GM18507 (cell line): Measurements from ENCODE around the gene UVSSA.

Source experiments
- DNase-seq: peaks from one replicate; pipeline ENCODE4 v3.0.0; 2011; ENCODE audit warnings: low read depth; ENCODE audit not compliant: insufficient read length; ENCODE audit errors: extremely low spot score
- FAIRE-seq: peaks from 2 replicates; lab custom pipeline; 2011; peaks lifted over from hg19 to GRCh38; lab: Jason Lieb, UNC

The UVSSA gene

GRCh38 chr4:1359976-1360375 is 13.0 kb downstream of the UVSSA start:
- FAIRE-seq, result no peak
- no peak for DNase-seq

GRCh38 chr4:1360423-1361283 is 13.6 kb downstream of the UVSSA start:
- DNase-seq (no peak), FAIRE-seq (no peak)

GRCh38 chr4:1361431-1361830 is 14.4 kb downstream of the UVSSA start:
- DNase-seq (no peak), FAIRE-seq (no peak)

- no peak for DNase-seq
- FAIRE-seq, result no peak
Observed at GRCh38 chr4:1362046-1362445, 15.0 kb downstream of the UVSSA start.

- DNase-seq (no peak), FAIRE-seq (no peak)
Observed at GRCh38 chr4:1362521-1362920, 15.5 kb downstream of the UVSSA start.

- no peak for DNase-seq
- no peak for FAIRE-seq
Observed at GRCh38 chr4:1363513-1363912, 16.5 kb downstream of the UVSSA start.

GRCh38 chr4:1364217-1364616 is 17.2 kb downstream of the UVSSA start:
- FAIRE-seq (no peak), DNase-seq (no peak)

GRCh38 chr4:1364748-1365147 is 17.7 kb downstream of the UVSSA start:
- no peak for DNase-seq
- no peak for FAIRE-seq

GRCh38 chr4:1365271-1366178 is 18.5 kb downstream of the UVSSA start:
- no peak for DNase-seq
- FAIRE-seq, result no peak

GRCh38 chr4:1366371-1367229 is 19.6 kb downstream of the UVSSA start:
- FAIRE-seq, result no peak
- DNase-seq, result no peak

- no peak for FAIRE-seq
- no peak for DNase-seq
Observed at GRCh38 chr4:1367230-1367935, 20.4 kb downstream of the UVSSA start.

GRCh38 chr4:1367936-1368289 is 20.9 kb downstream of the UVSSA start:
- no peak for DNase-seq
- FAIRE-seq, result no peak

GRCh38 chr4:1368421-1369090 is 21.5 kb downstream of the UVSSA start:
- FAIRE-seq, result no peak
- DNase-seq, result no peak

- FAIRE-seq (no peak), DNase-seq (no peak)
Observed at GRCh38 chr4:1369091-1369450, 22.1 kb downstream of the UVSSA start.

GRCh38 chr4:1369479-1370079 is 22.6 kb downstream of the UVSSA start:
- DNase-seq (no peak), FAIRE-seq (no peak)

- DNase-seq (no peak), FAIRE-seq (no peak)
Observed at GRCh38 chr4:1370321-1371124, 23.5 kb downstream of the UVSSA start.
